EH (cell line): ENCODE measurements around the gene OR5AU1.
A peak's percentile ranks its signal among the peaks of the same experiment; 100 is the strongest.
"Not testable (repeated sequence)": the region's sequence is repeated elsewhere in the genome, so short reads cannot be mapped to it uniquely, and the experiment has no call there.

Experiments
- DNase-seq: peaks from one replicate; pipeline ENCODE4 v3.0.0-alpha.2; 2015; ENCODE audit warnings: low read depth

Gene OR5AU1

GRCh38 chr14:21171128-21171527 is 15.3 kb upstream of the OR5AU1 start:
- no peak for DNase-seq

- no peak for DNase-seq
Observed at GRCh38 chr14:21169573-21169972, 13.7 kb upstream of the OR5AU1 start.

GRCh38 chr14:21168055-21168454 is 12.2 kb upstream of the OR5AU1 start:
- no peak for DNase-seq

GRCh38 chr14:21165670-21166069 is 9.8 kb upstream of the OR5AU1 start:
- not testable (repeated sequence) for DNase-seq

- not testable (repeated sequence) for DNase-seq
Observed at GRCh38 chr14:21165002-21165605, 9.2 kb upstream of the OR5AU1 start.

GRCh38 chr14:21163871-21164291 is 8.0 kb upstream of the OR5AU1 start:
- no peak for DNase-seq

GRCh38 chr14:21162081-21162480 is 6.2 kb upstream of the OR5AU1 start:
- no peak for DNase-seq

- no peak for DNase-seq
Observed at GRCh38 chr14:21160061-21160610, 4.3 kb upstream of the OR5AU1 start.

- peak; percentile 3 for DNase-seq
Observed at GRCh38 chr14:21158175-21158574, 2.3 kb upstream of the OR5AU1 start.

- DNase-seq = no peak
Observed at GRCh38 chr14:21149641-21150367, 6.1 kb downstream of the OR5AU1 start.

GRCh38 chr14:21145437-21145836 is 10.4 kb downstream of the OR5AU1 start:
- no peak for DNase-seq

- no peak for DNase-seq
Observed at GRCh38 chr14:21142357-21142756, 13.5 kb downstream of the OR5AU1 start.

- peak; percentile 10 for DNase-seq
Observed at GRCh38 chr14:21136024-21136423, 19.8 kb downstream of the OR5AU1 start.

GRCh38 chr14:21133901-21134300 is 22.0 kb downstream of the OR5AU1 start:
- DNase-seq = no peak

GRCh38 chr14:21123429-21123828 is 32.4 kb downstream of the OR5AU1 start:
- no peak for DNase-seq

GRCh38 chr14:21121122-21121521 is 34.7 kb downstream of the OR5AU1 start:
- no peak for DNase-seq

GRCh38 chr14:21120686-21121085 is 35.2 kb downstream of the OR5AU1 start:
- no peak for DNase-seq

- no peak for DNase-seq
Observed at GRCh38 chr14:21118933-21119332, 36.9 kb downstream of the OR5AU1 start.

GRCh38 chr14:21113369-21113768 is 42.5 kb downstream of the OR5AU1 start:
- no peak for DNase-seq

- DNase-seq = no peak
Observed at GRCh38 chr14:21112255-21112654, 43.6 kb downstream of the OR5AU1 start.

GRCh38 chr14:21109377-21110138 is 46.3 kb downstream of the OR5AU1 start:
- no peak for DNase-seq

GRCh38 chr14:21108791-21109190 is 47.1 kb downstream of the OR5AU1 start:
- DNase-seq = no peak
